PC-9 (cell line): ENCODE data around the gene PRKD1.

Experiments used
- CTCF ChIP-seq: fragments of 200-600 bp; sonication (generic); conservative IDR thresholded peaks from 2 replicates; pipeline ENCODE4 v1.6.1; 2017; ENCODE audit warnings: mixed run types, antibody characterized with exemption, mild to moderate bottlenecking, moderate library complexity
- EZH2 ChIP-seq: fragments of 200-600 bp; sonication (generic); IDR thresholded peaks from 2 replicates; pipeline ENCODE4 v1.8.0; 2017; ENCODE audit warnings: antibody characterized with exemption, low read depth

DNA sequence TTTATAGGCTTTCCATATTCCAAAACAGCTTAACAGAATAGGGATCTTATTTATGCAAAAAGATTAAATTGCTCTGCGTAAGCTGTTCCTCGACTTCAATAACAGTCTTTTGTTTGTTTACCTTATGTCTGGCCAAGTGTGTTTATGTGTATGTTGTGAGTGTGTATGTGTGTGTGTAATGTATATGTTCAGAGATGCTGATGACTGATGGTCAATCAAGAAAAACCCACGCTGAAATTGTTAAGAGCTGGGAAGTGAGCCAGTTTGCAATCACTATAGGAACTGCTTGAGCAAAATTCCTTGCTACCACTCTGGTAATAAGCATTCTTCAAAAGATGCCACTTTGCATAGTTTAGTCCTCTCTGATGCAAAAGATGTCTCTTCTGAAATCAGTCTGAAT, 59.6 kb downstream of the PRKD1 start:
- TF ChIP-seq CTCF, result no peak
- TF ChIP-seq EZH2, result no peak
